SKM-1 (cell line): ENCODE results near the gene GSAP.

Experiments
- DNase-seq: peaks from one replicate; lab custom pipeline; 2025; ENCODE audit not compliant: unreplicated experiment; lab: John Stamatoyannopoulos, UW

GSAP gene

GRCh38 chr7:77438131-77438530, 22.0 kb upstream of the GSAP start:
- no peak for DNase-seq

- DNase-seq = no peak
These were observed 18.6 kb upstream of the GSAP start for GRCh38 chr7:77434570-77435275.

DNA sequence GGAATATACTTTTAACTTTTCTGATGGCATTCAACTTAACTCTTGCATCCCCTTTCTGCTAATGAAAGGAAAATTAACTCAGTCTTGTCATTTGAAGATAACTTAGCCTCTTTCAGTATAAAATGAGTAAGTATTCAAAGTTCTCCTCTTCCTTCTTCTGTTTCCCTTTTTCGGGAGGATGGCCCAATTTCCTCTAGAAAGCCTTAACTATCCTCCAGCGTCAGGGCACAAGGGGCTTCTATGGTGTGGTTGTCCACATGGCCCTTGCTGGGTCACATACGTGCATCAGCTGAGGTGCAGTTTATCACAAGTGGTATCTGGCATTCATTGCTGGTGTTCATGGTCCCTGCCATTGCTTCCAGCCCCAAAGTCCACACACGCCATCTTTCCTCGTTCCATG, 17.8 kb upstream of the GSAP start:
- DNase-seq = no peak

DNA sequence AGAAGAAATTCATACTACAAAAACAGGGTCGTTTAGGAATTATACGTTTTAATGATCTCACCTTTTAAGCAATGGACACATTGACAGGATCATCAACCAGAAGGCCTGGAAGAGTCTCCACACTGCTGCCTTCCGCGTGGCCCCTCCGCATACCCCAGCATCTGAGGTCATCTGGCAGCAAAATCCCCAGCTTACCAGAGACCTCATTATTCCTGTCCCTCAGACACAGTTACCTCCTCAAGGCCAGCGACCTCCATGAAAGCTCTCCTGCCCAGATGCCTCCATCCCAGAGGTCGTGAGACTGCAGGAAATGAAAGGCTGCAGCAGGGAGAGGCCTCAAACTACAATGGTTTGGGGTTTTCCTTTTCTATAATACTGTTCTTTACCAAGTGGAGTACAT, 14.8 kb upstream of the GSAP start:
- no peak for DNase-seq

GRCh38 chr7:77428777-77429231, 12.7 kb upstream of the GSAP start:
- DNase-seq = no peak

DNA sequence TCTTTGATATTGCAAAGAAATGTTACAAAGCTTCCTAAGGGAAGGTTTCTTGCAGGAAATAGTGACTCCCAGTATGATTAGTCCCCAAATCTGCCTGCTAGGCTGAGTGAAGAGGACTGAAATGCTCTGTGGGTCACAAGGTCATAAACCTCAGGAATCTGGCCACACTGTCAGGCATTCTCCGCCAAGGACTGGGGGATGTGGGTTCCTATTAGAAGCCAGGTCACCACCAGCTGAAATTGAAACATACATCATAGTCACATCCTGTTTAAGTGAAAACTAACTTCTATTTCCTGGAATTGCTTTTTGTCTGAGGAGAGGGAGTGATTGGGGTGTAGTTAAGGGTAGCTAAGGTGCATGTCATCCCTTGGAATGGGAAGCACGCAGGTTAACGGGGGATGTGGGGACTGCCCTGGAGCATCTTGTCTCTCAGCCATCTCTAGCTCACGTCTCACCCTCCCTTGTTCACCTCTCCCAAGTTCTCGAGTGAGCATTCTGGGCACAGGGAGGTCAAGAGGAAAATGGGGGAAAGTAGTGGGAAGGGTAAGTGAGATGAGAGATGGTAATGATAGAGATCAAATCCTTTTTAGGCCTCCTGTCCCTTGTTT, 12.0 kb upstream of the GSAP start:
- DNase-seq = no peak

DNA sequence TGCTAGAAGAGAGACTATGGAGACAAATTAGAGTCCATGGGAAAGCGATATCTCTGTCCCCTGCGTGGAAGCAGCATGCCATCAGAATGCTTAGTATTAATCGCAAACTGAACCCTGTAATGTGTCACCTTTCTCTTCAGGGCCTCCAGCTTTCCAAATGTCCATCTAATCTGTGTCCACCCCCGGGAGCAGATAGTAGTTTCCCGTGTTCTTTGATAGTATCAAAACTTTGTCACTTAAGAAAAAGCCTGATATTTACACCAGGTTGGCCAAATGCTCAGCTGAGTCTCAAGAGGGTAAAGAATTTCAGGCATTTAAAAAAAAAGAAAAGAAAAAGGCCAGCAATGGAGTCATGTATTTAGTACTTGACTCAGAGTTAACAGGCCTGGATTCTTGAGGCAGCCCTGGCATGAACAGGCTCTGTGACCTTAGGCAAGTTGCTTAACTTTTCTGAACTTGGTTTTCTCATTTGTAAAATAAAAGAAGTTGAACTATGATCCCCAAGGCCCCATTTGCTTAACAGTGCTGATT, 10.4 kb upstream of the GSAP start:
- no peak for DNase-seq

DNA sequence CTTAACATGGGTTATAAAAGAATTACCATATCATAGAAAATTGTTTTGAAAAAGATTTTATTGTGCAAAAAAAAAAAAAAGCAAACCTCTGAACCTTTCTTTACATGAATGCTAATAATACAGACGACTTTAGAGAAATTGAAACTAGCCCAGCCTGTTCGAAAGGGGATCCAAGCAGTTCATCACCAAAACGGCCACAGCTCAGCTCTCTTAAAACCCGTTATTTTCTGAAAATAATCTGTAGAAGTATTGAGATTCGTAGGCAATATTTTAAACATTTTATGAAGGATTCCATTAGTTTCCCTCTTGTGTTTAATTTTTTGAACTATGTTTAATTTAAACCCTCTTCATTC, 9.9 kb upstream of the GSAP start:
- no peak for DNase-seq

DNA sequence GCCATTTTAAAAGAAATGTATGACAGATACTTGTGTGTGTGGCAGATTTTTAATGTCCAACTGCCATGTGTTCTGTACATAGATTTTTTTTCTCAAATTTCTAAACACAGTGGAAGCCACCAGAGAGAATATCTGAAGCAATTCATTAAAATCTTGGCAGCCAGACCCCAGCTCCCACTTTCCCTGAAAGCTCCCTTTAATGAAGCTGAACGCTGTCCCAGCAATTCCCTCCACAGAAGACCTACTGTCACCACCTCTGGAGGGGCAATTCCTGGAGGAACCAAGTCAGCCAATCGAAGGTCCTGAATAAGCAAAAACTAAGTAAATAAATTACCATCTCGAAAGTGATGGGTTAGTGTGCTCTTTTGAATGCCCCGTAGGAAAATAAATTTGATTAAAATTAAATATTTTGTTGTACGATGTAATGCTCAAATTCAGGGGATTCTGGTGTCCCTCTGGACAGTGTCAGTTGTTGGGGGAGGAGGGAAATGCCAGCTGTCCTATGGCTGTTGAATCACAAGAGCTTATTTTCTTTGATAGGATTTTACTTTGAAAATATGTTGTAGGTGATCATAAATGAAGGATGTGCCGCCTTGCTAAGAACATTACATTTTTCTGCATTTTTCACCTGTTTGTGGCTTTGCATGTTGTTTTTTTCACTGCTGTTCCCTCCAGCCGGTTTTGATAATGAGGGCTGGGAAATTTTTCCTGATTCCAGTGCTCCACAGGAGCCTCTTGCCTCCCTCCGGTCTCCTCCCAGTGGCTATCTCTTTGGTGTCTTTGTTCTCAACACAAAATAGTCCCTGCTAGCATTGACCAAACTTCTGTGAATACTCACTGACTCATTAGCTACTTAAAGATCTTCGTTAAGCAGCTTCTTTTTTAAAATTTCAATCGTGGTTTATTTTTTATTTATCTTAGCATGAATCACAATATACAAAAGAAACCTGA, 9.2 kb upstream of the GSAP start:
- no peak for DNase-seq

GRCh38 chr7:77422500-77422899, 6.4 kb upstream of the GSAP start:
- DNase-seq = no peak

GRCh38 chr7:77420986-77421672, 5.0 kb upstream of the GSAP start:
- DNase-seq = no peak

DNA sequence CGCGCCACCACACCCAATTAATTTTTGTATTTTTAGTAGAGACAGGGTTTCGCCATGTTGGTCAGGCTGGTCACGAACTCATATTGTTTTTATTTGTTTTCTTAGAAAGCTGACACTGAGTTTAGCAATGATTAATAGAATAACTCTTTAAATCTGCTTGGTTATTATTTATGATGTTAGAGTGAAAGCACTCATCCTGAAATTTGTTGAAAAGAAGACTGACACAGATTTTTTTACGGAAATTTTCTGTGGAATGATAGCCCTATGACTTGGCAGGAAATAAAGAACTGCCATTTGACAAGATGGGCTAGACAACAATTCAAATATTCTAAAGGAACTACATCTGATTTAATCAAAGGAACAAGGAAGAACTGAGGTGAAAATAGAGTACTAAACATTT, 4.3 kb upstream of the GSAP start:
- DNase-seq = no peak

- DNase-seq = no peak
These were observed 3.0 kb upstream of the GSAP start for GRCh38 chr7:77419102-77419501.

DNA sequence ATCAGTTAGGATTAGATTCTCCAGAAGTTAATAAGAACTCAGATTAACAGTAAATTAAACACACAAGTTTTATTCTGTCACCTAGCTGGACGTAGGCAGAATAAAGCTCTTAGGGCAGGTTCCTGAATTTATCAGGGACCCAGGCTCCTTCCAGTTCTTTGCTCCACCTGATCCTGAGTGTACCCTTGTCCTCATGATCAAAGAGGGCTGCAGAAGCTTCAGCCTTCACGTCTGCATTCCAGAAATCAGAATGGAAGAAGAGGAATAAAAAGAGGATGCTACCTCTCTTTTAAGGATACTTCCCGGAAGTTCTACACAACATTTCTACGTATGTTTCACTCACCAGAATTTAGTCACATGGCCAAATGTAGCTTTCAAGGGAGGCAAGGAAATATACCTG, 1.7 kb upstream of the GSAP start:
- no peak for DNase-seq

- DNase-seq = no peak
These were observed 647 bp upstream of the GSAP start for GRCh38 chr7:77416621-77417371.

GRCh38 chr7:77415476-77415822, 700 bp downstream of the GSAP start:
- no peak for DNase-seq

DNA sequence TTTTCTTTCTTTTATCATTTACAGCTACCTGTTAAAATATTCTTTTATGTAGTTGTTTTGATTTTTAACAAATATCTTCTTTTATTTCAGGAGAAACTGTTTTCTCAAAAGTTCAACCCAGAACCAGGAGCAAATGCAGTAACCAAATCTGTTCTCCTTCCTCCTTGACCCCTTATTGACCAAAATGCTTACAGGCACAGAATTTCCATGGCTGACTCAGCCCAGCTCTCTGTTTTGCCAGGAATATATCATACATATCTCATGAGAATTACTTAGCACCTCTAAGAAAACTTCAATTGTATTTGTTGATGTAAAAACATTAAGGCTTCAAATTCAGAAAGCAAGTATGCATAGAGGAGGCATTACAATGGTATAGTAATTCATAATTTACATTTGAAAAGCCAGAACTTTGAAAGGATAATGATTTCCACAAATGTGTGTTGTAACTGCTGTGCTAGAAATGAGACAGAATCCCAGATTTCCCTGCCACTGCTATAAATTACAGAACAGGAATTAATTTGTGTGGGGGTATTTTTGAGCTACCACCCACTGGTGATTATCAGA, 2.2 kb downstream of the GSAP start:
- no peak for DNase-seq

GRCh38 chr7:77413128-77413527, 3.0 kb downstream of the GSAP start:
- no peak for DNase-seq

GRCh38 chr7:77409739-77410547, 6.2 kb downstream of the GSAP start:
- DNase-seq = peak; percentile 96
